K562 (cell line): Measurements from ENCODE around the gene CD300LB.

Experiments
- BCOR ChIP-seq: fragments of 450-650 bp; IDR thresholded peaks from 2 replicates; pipeline ENCODE4 v1.6.1; 2016
- CBX8 ChIP-seq: fragments of 200-600 bp; sonication (generic); IDR thresholded peaks from 2 replicates; pipeline ENCODE4 v1.6.1; 2012; ENCODE audit warnings: borderline replicate concordance, mixed run types, low read depth, mild to moderate bottlenecking, moderate library complexity, mixed read lengths, low read length, control low read depth, inconsistent platforms; ENCODE audit not compliant: poor library complexity, severe bottlenecking; ENCODE audit errors: extremely low read depth
- CTCF ChIP-seq, 3 experiments: IDR thresholded peaks in 2 of 3; conservative IDR thresholded peaks in 1 of 3; 2 replicates each; pipeline ENCODE4 v1.5.1; 2011 to 2012; ENCODE audit warnings: low read length in 3 of 3, mild to moderate bottlenecking in 3 of 3, control low read depth in 2 of 3, improper control_type of control experiment in 1 of 3, inconsistent platforms in 1 of 3, low read depth in 1 of 3, mixed read lengths in 1 of 3, moderate library complexity in 1 of 3; ENCODE audit not compliant: insufficient read depth in 2 of 3
- E2F3 ChIP-seq: fragments of 250-450 bp; sonication (Bioruptor Pico); IDR thresholded peaks from 2 replicates; pipeline ENCODE4 v1.4.0; 2020; ENCODE audit warnings: mild to moderate bottlenecking
- SREBF2 ChIP-seq: sonication (generic); formaldehyde crosslinking; IDR thresholded peaks from 2 replicates; pipeline ENCODE4 v1.4.0; 2020; ENCODE audit warnings: mild to moderate bottlenecking, missing genetic modification reagents
- YY1 ChIP-seq, 3 experiments: IDR thresholded peaks; 2 replicates each; pipeline ENCODE4 v1.6.1; 2011; ENCODE audit warnings: low read length in 2 of 3, mild to moderate bottlenecking in 2 of 3, moderate library complexity in 2 of 3, borderline replicate concordance in 1 of 3, control low read depth in 1 of 3, low read depth in 1 of 3; ENCODE audit not compliant: insufficient read depth in 3 of 3, insufficient replicate concordance in 2 of 3, control insufficient read depth in 1 of 3, insufficient read length in 1 of 3; ENCODE audit errors: extremely low read depth in 1 of 3
- ZNF23 ChIP-seq: fragments of 250-450 bp; sonication (Bioruptor Pico); IDR thresholded peaks from 2 replicates; pipeline ENCODE4 v1.4.0; 2020; ENCODE audit warnings: mild to moderate bottlenecking
- ZNF57 ChIP-seq: fragments of 450-650 bp; formaldehyde crosslinking; IDR thresholded peaks from 2 replicates; pipeline ENCODE4 v1.4.0; 2020; ENCODE audit warnings: mild to moderate bottlenecking, moderate library complexity
- TF ChIP-seq, protein P1 (sequence below): fragments of 450-650 bp; IDR thresholded peaks from 2 replicates; pipeline ENCODE4 v1.6.1; 2017; ENCODE audit warnings: mild to moderate bottlenecking, moderate library complexity
- TF ChIP-seq, protein P2 (sequence below): fragments of 250-450 bp; sonication (Bioruptor Pico); IDR thresholded peaks from 2 replicates; pipeline ENCODE4 v1.8.0; 2022; ENCODE audit warnings: inconsistent platforms

GRCh38 chr17:74542166-74542565, 10.9 kb upstream of the CD300LB start:
- TF ChIP-seq YY1 (IDR thresholded peaks at IDR 0.05; ENCODE audit: borderline replicate concordance in 1 of 3, control insufficient read depth in 1 of 3, extremely low read depth in 1 of 3, insufficient read depth in 3 of 3, insufficient read length in 1 of 3, insufficient replicate concordance in 2 of 3, low read depth in 1 of 3, low read length in 2 of 3), result no peak
- no peak for TF ChIP-seq BCOR
- TF ChIP-seq ZNF23 (CRISPR knock-in tag), result no peak
- no peak for TF ChIP-seq CTCF (IDR thresholded peaks at IDR 0.05 in 2 of 3, conservative IDR thresholded peaks at IDR 0.05 in 1 of 3; ENCODE audit: insufficient read depth in 2 of 3, low read depth in 1 of 3, low read length in 3 of 3)
- TF ChIP-seq, protein P1, sequence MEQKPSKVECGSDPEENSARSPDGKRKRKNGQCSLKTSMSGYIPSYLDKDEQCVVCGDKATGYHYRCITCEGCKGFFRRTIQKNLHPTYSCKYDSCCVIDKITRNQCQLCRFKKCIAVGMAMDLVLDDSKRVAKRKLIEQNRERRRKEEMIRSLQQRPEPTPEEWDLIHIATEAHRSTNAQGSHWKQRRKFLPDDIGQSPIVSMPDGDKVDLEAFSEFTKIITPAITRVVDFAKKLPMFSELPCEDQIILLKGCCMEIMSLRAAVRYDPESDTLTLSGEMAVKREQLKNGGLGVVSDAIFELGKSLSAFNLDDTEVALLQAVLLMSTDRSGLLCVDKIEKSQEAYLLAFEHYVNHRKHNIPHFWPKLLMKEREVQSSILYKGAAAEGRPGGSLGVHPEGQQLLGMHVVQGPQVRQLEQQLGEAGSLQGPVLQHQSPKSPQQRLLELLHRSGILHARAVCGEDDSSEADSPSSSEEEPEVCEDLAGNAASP, result no peak
- TF ChIP-seq E2F3, result no peak
- TF ChIP-seq, protein P2, sequence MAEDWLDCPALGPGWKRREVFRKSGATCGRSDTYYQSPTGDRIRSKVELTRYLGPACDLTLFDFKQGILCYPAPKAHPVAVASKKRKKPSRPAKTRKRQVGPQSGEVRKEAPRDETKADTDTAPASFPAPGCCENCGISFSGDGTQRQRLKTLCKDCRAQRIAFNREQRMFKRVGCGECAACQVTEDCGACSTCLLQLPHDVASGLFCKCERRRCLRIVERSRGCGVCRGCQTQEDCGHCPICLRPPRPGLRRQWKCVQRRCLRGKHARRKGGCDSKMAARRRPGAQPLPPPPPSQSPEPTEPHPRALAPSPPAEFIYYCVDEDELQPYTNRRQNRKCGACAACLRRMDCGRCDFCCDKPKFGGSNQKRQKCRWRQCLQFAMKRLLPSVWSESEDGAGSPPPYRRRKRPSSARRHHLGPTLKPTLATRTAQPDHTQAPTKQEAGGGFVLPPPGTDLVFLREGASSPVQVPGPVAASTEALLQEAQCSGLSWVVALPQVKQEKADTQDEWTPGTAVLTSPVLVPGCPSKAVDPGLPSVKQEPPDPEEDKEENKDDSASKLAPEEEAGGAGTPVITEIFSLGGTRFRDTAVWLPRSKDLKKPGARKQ, result no peak
- no peak for TF ChIP-seq ZNF57 (CRISPR knock-in tag)
- no peak for TF ChIP-seq SREBF2 (CRISPR knock-in tag)
- no peak for TF ChIP-seq CBX8
